Measurements from ENCODE around the gene TRIP4.

TRIP4 gene

GRCh38 chr15:64447536-64448315, 60.1 kb downstream of the TRIP4 start:
- no peak for DNase-seq

GRCh38 chr15:64452988-64453688, 65.5 kb downstream of the TRIP4 start:
- no peak for DNase-seq

GRCh38 chr15:64453689-64454037, 66.0 kb downstream of the TRIP4 start:
- no peak for DNase-seq

GRCh38 chr15:64454282-64454681, 66.6 kb downstream of the TRIP4 start:
- no peak for DNase-seq

- no peak for DNase-seq
Measured at GRCh38 chr15:64455961-64456371, 68.3 kb downstream of the TRIP4 start.

GRCh38 chr15:64456634-64457108, 69.0 kb downstream of the TRIP4 start:
- DNase-seq = no peak

GRCh38 chr15:64459066-64459781, 71.6 kb downstream of the TRIP4 start:
- no peak for DNase-seq

- peak; percentile 98 for DNase-seq
Measured at GRCh38 chr15:64460206-64460723, 72.6 kb downstream of the TRIP4 start, which contains the start of gene ZNF609. Gene ZNF609 (plus strand): TSS chr15:64460578. CDS start chr15:64499420, 38,842 bp downstream.

- peak; percentile 62 for DNase-seq
Measured at GRCh38 chr15:64460724-64461720, 73.4 kb downstream of the TRIP4 start.

GRCh38 chr15:64461721-64462162, 74.1 kb downstream of the TRIP4 start:
- DNase-seq = peak; percentile 45

GRCh38 chr15:64462492-64462891, 74.9 kb downstream of the TRIP4 start:
- no peak for DNase-seq

- no peak for DNase-seq
Measured at GRCh38 chr15:64464276-64465005, 76.8 kb downstream of the TRIP4 start.

- no peak for DNase-seq
Measured at GRCh38 chr15:64466408-64467141, 78.9 kb downstream of the TRIP4 start.

- no peak for DNase-seq
Measured at GRCh38 chr15:64472161-64472560, 84.5 kb downstream of the TRIP4 start.

GRCh38 chr15:64474846-64475245, 87.2 kb downstream of the TRIP4 start:
- DNase-seq = no peak

- no peak for DNase-seq
Measured at GRCh38 chr15:64476550-64476949, 88.9 kb downstream of the TRIP4 start.

- DNase-seq = no peak
Measured at GRCh38 chr15:64478863-64479262, 91.2 kb downstream of the TRIP4 start.

GRCh38 chr15:64480891-64481290, 93.3 kb downstream of the TRIP4 start:
- DNase-seq = no peak

GRCh38 chr15:64483749-64484148, 96.1 kb downstream of the TRIP4 start:
- no peak for DNase-seq

GRCh38 chr15:64485796-64486195, 98.2 kb downstream of the TRIP4 start:
- DNase-seq = no peak
